Loucy (cell line): ENCODE data around the gene CTU2.

Experiments used
- CTCF ChIP-seq: fragments of 200-600 bp; sonication (generic); conservative IDR thresholded peaks from 2 replicates; pipeline ENCODE4 v1.5.1; 2014; ENCODE audit warnings: mild to moderate bottlenecking, antibody characterized with exemption, low read length
- EZH2phosphoT487 ChIP-seq: fragments of 200-600 bp; IDR thresholded peaks from 2 replicates; pipeline ENCODE4 v1.6.1; 2018; ENCODE audit warnings: antibody characterized with exemption, mild to moderate bottlenecking, moderate library complexity, borderline replicate concordance

- TF ChIP-seq CTCF (no peak), EZH2phosphoT487 (no peak)
Observed at GRCh38 chr16:88731699-88732098, 25.4 kb downstream of the CTU2 start.
